Measurements from ENCODE around the gene ACAP2.
A peak's percentile ranks its signal among the peaks of the same experiment; 100 is the strongest.
"Not testable (repeated sequence)": the region's sequence is repeated elsewhere in the genome, so short reads cannot be mapped to it uniquely, and the experiment has no call there.

ACAP2 gene, protein sequence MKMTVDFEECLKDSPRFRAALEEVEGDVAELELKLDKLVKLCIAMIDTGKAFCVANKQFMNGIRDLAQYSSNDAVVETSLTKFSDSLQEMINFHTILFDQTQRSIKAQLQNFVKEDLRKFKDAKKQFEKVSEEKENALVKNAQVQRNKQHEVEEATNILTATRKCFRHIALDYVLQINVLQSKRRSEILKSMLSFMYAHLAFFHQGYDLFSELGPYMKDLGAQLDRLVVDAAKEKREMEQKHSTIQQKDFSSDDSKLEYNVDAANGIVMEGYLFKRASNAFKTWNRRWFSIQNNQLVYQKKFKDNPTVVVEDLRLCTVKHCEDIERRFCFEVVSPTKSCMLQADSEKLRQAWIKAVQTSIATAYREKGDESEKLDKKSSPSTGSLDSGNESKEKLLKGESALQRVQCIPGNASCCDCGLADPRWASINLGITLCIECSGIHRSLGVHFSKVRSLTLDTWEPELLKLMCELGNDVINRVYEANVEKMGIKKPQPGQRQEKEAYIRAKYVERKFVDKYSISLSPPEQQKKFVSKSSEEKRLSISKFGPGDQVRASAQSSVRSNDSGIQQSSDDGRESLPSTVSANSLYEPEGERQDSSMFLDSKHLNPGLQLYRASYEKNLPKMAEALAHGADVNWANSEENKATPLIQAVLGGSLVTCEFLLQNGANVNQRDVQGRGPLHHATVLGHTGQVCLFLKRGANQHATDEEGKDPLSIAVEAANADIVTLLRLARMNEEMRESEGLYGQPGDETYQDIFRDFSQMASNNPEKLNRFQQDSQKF

DNA sequence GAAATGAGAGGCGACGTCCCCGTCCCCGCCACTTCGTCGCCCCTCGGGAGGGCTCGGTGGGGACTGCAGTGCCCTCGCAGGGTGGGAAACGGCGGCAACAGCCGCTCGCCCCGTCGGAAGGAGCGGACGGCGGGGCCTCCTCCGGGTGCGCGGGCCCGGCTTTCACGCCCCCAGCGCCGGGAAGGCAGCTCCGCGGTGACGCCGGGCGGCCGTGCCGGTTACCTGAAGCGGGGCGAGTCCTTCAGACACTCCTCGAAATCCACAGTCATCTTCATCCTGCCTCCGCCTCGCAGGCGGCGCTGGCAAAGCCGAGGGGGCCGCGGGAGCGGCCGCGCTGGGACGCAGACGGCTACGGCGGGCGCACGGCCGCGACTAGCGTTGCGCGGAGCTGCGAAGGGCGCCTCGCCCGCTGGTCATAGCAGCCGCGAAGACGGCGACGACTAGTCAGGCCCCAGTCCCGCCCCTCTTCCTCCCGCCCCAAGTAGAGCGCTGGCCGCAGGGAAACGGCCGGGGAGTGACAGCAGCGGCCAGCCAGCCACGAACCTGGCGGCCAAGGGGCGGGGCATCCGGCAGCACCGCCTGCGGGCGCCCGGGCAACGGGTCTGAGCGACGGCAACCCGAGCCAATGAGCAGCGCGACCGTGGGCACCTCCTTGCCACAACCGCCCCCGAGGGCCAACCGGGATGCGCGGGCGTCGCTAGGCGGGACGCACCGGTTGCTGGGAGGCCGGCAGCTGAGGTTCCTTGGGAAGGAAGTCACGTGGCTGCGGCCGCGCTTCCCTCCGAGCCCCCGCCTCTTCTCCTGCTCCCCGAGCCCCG, at the start of gene ACAP2:
ACAP2 (minus strand) TSS at position 448 of the 818 bp plus-strand sequence; CDS start at position 275, 173 bp downstream.
- Histone ChIP-seq H4K20me1 (peaks cover 38 to 48% (median 42%) of the 10 kb centered on the region in 11 experiments), H3K4me2 (peak within 1 kb of the TSS; percentile 86 to 92 (median 91)), H3K27ac (peak within 1 kb of the TSS; percentile 93 to 99 (median 97)), H3K36me3 (peaks cover 0 to 20% (median 0%) of the 10 kb centered on the region in 11 experiments; a peak in 4 of 22 replicates), H3K27me3 (no peaks in the 10 kb centered on the region), H3K4me3 (peak within 1 kb of the TSS; percentile 81 to 100 (median 96)), H3K4me1 (peaks cover 34 to 56% (median 52%) of the 10 kb centered on the region in 10 experiments), H3K9ac (peak within 1 kb of the TSS; percentile 92 to 99 (median 97)), H3K9me3 (replicated peaks in 1 of 11) (no peaks in the 10 kb centered on the region)
- no peak for TF ChIP-seq Cebpa-rat (IDR thresholded peaks at IDR 0.05)

DNA sequence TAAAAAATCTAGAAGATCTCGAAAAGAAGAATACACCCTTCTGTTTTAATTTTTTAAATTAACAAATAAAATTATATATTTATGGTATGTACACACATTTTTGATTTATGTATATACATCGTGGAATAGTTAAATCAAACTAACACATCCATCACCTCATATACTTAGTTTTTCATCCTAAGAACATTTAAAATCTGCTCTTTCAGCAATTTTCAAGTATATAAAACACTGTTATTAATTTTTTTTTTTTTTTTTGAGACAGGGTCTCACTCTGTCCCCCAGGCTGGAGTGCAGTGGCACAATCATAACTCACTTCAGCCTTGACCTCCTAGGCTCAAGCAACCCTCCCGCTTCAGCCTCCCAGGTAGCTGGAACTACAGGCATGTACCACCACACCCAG, 32.8 kb upstream of the ACAP2 start:
- Histone ChIP-seq H3K27ac (no peak overlapping the region), H3K4me1 (no peaks in the 10 kb centered on the region), H3K4me2 (no peak overlapping the region), H3K36me3 (no peaks in the 10 kb centered on the region), H3K27me3 (no peaks in the 10 kb centered on the region), H4K20me1 (no peaks in the 10 kb centered on the region), H3K9ac (no peak overlapping the region), H3K4me3 (no peak overlapping the region), H3K9me3 (replicated peaks in 1 of 11) (peaks cover 0 to 3% (median 0%) of the 10 kb centered on the region in 11 experiments; a peak in 1 of 22 replicates)
- no peak for TF ChIP-seq Cebpa-rat (IDR thresholded peaks at IDR 0.05)

DNA sequence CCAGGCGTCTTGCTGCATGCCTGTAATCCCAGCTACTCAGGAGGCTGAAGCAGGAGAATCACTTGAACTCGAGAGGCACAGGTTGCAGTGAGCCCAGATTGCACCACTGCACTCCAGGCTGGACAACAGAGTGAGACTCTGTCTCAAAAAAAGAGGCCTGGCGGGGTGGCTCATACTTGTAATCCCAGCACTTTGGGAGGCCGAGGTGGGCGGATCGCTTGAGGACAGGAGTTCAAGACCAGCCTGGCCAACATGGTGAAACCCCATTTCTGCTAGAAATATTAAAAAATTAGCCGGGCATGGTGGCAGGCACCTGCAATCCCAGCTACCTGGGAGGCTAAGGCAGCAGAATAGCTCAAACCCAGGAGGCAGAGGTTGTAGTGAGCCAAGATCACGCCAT, 32.3 kb upstream of the ACAP2 start:
- not testable (repeated sequence) for H3K36me3 ChIP-seq; H3K9ac ChIP-seq; H4K20me1 ChIP-seq; H3K27me3 ChIP-seq; H3K4me3 ChIP-seq; H3K4me1 ChIP-seq; H3K9me3 ChIP-seq (replicated peaks in 1 of 11); H3K27ac ChIP-seq; H3K4me2 ChIP-seq

DNA sequence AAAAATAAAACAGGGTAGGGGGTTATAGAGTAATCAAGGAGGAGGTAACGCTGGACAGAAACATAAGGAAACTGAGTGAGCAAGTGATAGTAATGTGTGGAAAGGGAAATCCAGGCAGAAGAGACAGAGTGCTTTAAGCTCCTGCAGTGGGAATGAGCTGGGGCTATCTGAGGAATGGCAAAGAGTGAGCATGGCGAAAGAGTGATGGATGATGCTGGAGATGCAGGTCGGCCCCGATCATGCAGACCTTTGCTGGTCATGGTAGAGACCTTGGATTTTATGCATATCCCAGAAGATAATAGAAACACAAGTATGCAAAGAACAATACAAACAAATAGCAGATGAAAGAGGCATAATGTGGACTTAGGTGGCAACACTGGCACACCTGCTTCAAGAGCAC, 26.0 kb upstream of the ACAP2 start:
- Histone ChIP-seq H3K4me2 (no peak overlapping the region), H3K27me3 (no peaks in the 10 kb centered on the region), H3K9ac (no peak overlapping the region), H3K27ac (no peak overlapping the region), H4K20me1 (no peaks in the 10 kb centered on the region), H3K9me3 (replicated peaks in 1 of 11) (peaks cover 21 to 34% (median 28%) of the 10 kb centered on the region in 11 experiments), H3K36me3 (no peaks in the 10 kb centered on the region; a peak in 1 of 22 replicates), H3K4me3 (no peak overlapping the region), H3K4me1 (no peaks in the 10 kb centered on the region)
- no peak for TF ChIP-seq Cebpa-rat (IDR thresholded peaks at IDR 0.05)

DNA sequence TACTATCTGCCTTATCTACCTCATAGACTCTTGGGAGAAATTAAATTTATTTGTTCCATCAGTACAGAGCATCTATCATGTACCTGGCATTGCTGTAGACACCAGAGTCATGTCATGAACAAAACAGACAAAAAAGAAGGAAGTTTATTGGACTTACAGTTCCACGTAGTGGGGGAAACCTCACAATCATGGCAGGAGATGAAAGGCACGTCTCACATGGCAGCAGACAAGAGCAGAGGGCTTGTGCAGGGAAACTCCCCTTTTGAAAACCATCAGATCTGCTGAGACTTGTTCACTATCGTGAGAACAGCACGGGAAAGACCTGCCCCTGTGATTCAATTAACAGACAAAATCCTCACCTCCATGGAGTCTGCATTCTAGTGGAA, 25.6 kb upstream of the ACAP2 start:
- H4K20me1 ChIP-seq = no peaks in the 10 kb centered on the region
- H3K36me3 ChIP-seq = no peaks in the 10 kb centered on the region; a peak in 1 of 22 replicates
- H3K4me2 ChIP-seq = no peak overlapping the region
- no peaks in the 10 kb centered on the region for H3K27me3 ChIP-seq
- H3K9me3 ChIP-seq (replicated peaks in 1 of 11) = peaks cover 21 to 34% (median 28%) of the 10 kb centered on the region in 11 experiments
- H3K27ac ChIP-seq = no peak overlapping the region
- H3K9ac ChIP-seq = no peak overlapping the region
- H3K4me3 ChIP-seq = no peak overlapping the region
- no peak for TF ChIP-seq Cebpa-rat (IDR thresholded peaks at IDR 0.05)
- no peaks in the 10 kb centered on the region for H3K4me1 ChIP-seq

DNA sequence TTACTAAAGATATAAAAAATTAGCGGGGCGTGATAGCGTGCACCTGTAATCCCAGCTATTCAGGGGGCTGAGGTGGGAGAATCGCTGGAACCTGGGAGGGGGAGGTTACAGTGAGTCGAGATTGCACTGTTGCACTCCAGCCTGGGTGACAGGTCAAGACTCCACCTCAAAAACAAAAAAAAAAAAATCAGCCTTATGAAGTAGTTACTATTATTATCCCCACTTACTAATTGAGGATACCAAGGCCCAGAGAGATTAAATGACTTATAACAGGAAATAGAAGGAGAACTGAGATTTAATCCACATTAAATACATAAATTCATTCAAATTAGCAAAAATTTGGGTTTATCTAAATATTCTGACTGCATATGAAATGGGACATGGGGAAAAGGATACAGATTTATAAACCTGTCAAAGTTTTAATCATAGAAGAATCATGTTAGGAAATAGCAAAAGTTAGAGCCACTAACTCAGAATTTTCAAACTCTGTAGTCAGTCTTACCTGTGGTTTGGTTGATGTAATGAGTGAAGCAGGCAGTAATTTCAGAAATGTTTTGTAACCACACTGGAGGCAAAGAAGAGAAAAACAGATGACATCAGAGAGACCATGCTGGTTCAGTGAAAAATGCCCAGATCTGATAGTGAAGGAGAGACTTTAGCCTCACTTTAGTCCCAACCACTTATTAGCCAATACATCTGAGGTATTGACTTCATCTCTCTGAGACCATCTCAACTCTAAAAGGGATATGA, 25.0 kb upstream of the ACAP2 start:
- Histone ChIP-seq H3K4me2 (no peak overlapping the region), H3K9ac (no peak overlapping the region), H3K4me1 (no peaks in the 10 kb centered on the region), H3K4me3 (no peak overlapping the region), H4K20me1 (no peaks in the 10 kb centered on the region), H3K27ac (no peak overlapping the region), H3K9me3 (replicated peaks in 1 of 11) (peaks cover 21 to 34% (median 28%) of the 10 kb centered on the region in 11 experiments), H3K36me3 (no peaks in the 10 kb centered on the region; a peak in 1 of 22 replicates), H3K27me3 (no peaks in the 10 kb centered on the region)
- no peak for TF ChIP-seq Cebpa-rat (IDR thresholded peaks at IDR 0.05)

DNA sequence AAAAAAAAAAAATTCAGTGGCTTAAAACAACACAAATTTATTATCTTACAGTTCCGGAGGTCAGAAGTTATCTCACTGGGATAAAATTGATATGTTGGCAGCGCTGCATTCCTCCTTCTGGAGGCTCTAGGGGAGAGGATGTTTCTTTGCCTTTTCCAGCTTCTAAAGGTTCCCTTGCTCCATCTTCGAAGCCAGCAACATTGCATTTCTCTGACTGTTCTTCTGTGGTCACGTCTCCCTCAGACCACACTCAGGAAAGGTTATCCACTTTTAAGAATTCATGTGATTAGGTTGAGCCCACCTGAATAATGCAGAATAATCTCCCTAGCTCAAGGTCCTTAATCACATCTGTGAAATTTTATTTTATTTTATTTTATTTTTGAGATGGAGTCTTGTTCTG, 23.4 kb upstream of the ACAP2 start:
- Histone ChIP-seq H3K4me3 (no peak overlapping the region), H3K4me2 (no peak overlapping the region), H3K36me3 (no peaks in the 10 kb centered on the region; a peak in 1 of 22 replicates), H4K20me1 (no peaks in the 10 kb centered on the region), H3K27me3 (no peaks in the 10 kb centered on the region), H3K9ac (no peak overlapping the region), H3K4me1 (no peaks in the 10 kb centered on the region), H3K9me3 (replicated peaks in 1 of 11) (peaks cover 21 to 34% (median 28%) of the 10 kb centered on the region in 11 experiments), H3K27ac (no peak overlapping the region)
- no peak for TF ChIP-seq Cebpa-rat (IDR thresholded peaks at IDR 0.05)

DNA sequence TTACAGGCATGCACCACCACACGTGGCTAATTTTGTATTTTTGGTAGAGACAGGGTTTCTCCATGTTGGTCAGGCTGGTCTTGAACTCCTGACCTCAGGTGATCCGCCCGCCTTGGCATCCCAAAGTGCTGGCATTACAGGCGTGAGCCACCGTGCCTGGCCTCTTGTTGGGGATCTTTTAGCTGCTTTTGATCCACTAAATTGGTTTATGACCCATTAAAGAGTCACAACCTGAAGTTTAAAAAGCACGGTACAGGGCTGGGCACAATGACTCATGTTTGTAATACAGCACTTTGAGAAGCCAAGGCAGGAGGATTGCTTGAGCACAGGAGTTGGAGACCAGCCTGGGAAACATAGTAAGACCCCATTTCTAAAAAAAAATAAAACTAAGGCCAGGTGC, 20.1 kb upstream of the ACAP2 start:
- H3K27me3 ChIP-seq, H3K36me3 ChIP-seq, H3K27ac ChIP-seq, H3K9ac ChIP-seq, H3K4me3 ChIP-seq, H4K20me1 ChIP-seq, H3K4me2 ChIP-seq: not testable (repeated sequence)
- H3K4me1 ChIP-seq = peaks cover 0 to 16% (median 11%) of the 10 kb centered on the region in 10 experiments; a peak in 15 of 20 replicates
- H3K9me3 ChIP-seq (replicated peaks in 1 of 11) = peaks cover 1 to 12% (median 7%) of the 10 kb centered on the region in 11 experiments; a peak in 19 of 22 replicates
